GM06990 (cell line): ENCODE results near the gene RPS8.

ENCODE experiments used
- DNase-seq: peaks from one replicate; pipeline ENCODE4 v3.0.0-alpha.2; 2011; ENCODE audit not compliant: insufficient read length; ENCODE audit errors: extremely low read depth
- H3K27me3 ChIP-seq: replicated peaks from 2 replicates; pipeline ENCODE4 v1.6.0; 2011; ENCODE audit warnings: low read length; ENCODE audit not compliant: control insufficient read depth, insufficient read depth
- H3K36me3 ChIP-seq: 2 replicates; pipeline ENCODE4 v1.5.1; 2011; ENCODE audit warnings: low read length; ENCODE audit not compliant: control insufficient read depth, insufficient read depth
- H3K4me3 ChIP-seq: replicated peaks from 2 replicates; pipeline ENCODE4 v1.5.1; 2011; ENCODE audit warnings: low read depth, mild to moderate bottlenecking, control low read depth, low read length
- CTCF ChIP-seq: IDR thresholded peaks from 2 replicates; pipeline ENCODE4 v1.5.1; 2011; ENCODE audit warnings: low read length, control low read depth, mild to moderate bottlenecking, inconsistent platforms; ENCODE audit not compliant: insufficient read depth, poor library complexity, severe bottlenecking

RPS8 gene

GRCh38 chr1:44799770-44800584 is 24.6 kb downstream of the RPS8 start, which contains the start of gene PLK3:
TSS of gene PLK3 (plus strand) at chr1:44800377. CDS start at chr1:44800464, 87 bp downstream.
- peak; percentile 100 for DNase-seq
- Histone ChIP-seq H3K27me3 (no peaks in the 10 kb centered on the region), H3K4me3 (peak within 1 kb of the TSS; percentile 75), H3K36me3 (peaks cover 20% of the 10 kb centered on the region)
- TF ChIP-seq CTCF, result peak; percentile 97

DNA sequence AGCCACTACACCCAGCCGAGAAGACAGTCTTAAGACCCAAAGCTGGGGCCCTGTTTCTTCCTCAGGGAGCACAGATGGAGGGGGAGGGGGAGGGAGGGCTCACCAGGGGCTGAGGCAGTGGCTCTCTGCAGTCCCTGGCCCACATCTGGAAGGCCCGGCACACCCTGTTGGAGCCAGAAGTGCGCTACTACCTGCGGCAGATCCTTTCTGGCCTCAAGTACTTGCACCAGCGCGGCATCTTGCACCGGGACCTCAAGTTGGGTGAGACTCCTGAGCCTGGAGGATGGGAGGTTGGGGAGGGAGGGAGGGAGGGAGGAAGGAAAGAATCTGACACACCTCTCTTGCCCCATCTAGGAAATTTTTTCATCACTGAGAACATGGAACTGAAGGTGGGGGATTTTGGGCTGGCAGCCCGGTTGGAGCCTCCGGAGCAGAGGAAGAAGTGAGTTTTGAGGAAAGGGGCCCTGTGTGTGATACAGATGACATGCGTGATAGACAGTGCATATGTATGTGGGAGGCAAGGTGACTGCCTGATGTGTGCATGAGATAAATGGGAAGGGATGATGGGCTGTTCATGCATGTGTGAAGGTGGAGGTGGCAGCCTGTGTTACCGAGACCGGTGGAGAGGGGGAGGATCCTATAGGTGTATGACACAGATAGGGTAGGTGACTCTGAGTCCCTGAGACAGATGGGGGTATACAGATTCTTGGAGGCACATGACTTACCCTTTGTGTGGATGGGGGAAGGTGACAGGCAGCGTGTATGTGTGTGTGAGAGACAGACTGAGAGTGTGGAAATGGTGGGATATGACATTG is 26.4 kb downstream of the RPS8 start:
- H3K27me3 ChIP-seq, result no peaks in the 10 kb centered on the region
- H3K36me3 ChIP-seq, result peaks cover 28% of the 10 kb centered on the region
- TF ChIP-seq CTCF, result no peak
- no peak for DNase-seq
- peak overlapping the region; percentile 70 for H3K4me3 ChIP-seq

DNA sequence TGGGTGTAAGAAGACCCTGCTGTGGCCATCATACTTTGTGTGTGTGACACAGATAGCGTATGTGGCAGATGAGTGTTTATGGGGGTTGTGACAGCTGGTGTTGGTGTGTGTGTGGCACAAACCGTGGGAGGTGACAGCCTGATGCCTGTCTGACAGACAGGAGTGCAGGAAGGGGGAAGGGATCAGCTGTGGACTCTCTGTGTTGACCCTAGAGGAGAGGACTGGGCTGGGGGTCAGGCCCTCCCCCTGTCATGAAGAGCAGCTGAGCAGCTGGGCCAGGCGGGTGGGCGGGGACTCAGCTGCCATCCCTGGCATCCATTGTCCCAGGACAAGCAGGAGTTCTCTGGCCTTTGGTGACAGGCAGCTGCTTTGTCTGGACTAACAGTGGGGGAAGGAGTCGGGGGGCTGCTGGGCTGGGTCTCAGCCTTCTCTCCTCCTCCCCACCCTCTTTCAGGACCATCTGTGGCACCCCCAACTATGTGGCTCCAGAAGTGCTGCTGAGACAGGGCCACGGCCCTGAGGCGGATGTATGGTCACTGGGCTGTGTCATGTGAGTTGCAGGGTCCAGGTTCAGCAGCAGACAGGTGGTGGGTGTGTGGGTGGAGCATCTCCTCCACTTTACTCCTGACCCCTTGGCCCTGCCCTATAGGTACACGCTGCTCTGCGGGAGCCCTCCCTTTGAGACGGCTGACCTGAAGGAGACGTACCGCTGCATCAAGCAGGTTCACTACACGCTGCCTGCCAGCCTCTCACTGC is 27.1 kb downstream of the RPS8 start:
- Histone ChIP-seq H3K27me3 (no peaks in the 10 kb centered on the region), H3K4me3 (peak overlapping the region; percentile 70), H3K36me3 (peaks cover 30% of the 10 kb centered on the region)
- DNase-seq, result no peak
- TF ChIP-seq CTCF, result no peak

DNA sequence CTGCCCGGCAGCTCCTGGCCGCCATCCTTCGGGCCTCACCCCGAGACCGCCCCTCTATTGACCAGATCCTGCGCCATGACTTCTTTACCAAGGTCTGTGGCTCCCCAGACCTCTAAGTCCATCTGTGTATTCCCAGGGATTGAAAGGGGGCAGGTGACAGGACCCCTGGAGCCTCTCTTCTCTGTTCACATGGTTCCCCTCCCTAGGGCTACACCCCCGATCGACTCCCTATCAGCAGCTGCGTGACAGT is 27.6 kb downstream of the RPS8 start:
- no peak overlapping the region for H3K4me3 ChIP-seq
- DNase-seq, result no peak
- no peaks in the 10 kb centered on the region for H3K27me3 ChIP-seq
- no peak for TF ChIP-seq CTCF
- peaks cover 30% of the 10 kb centered on the region for H3K36me3 ChIP-seq

DNA sequence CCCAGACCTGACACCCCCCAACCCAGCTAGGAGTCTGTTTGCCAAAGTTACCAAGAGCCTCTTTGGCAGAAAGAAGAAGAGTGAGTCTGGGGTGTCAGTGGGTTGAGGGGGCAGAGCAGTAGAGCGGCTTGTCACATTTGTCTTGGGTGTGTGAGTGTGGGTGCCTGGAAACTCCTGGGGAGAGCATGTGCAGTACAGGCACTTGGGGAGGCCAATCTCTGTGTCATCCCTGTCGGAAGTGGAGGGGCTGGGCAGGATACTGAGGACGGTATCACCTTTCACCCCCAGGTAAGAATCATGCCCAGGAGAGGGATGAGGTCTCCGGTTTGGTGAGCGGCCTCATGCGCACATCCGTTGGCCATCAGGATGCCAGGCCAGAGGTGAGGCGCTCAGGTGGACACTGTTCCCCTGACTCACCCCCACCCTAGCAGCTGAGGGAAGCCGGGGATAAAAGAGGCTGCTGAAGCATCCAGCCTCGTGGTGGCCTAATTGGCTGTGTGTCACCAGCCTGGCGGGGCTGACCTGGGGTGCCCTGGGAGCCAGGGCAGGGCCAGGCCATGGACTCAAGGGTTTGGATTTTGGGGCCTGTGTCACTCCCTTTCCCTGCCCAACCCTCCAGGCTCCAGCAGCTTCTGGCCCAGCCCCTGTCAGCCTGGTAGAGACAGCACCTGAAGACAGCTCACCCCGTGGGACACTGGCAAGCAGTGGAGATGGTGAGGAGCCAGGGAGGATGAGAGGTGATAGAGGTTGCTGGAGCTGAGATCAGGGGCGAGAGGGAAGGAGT is 28.2 kb downstream of the RPS8 start:
- Histone ChIP-seq H3K27me3 (no peaks in the 10 kb centered on the region), H3K36me3 (peaks cover 30% of the 10 kb centered on the region), H3K4me3 (no peak overlapping the region)
- no peak for DNase-seq
- no peak for TF ChIP-seq CTCF
